NCI-H345 (cell line): ENCODE measurements around the gene RSPO4.
"Not testable (repeated sequence)": the region's sequence is repeated elsewhere in the genome, so short reads cannot be mapped to it uniquely, and the experiment has no call there.

ENCODE experiments used
- DNase-seq: peaks from one replicate; lab custom pipeline; 2025; lab: John Stamatoyannopoulos, UW

The RSPO4 gene

DNA sequence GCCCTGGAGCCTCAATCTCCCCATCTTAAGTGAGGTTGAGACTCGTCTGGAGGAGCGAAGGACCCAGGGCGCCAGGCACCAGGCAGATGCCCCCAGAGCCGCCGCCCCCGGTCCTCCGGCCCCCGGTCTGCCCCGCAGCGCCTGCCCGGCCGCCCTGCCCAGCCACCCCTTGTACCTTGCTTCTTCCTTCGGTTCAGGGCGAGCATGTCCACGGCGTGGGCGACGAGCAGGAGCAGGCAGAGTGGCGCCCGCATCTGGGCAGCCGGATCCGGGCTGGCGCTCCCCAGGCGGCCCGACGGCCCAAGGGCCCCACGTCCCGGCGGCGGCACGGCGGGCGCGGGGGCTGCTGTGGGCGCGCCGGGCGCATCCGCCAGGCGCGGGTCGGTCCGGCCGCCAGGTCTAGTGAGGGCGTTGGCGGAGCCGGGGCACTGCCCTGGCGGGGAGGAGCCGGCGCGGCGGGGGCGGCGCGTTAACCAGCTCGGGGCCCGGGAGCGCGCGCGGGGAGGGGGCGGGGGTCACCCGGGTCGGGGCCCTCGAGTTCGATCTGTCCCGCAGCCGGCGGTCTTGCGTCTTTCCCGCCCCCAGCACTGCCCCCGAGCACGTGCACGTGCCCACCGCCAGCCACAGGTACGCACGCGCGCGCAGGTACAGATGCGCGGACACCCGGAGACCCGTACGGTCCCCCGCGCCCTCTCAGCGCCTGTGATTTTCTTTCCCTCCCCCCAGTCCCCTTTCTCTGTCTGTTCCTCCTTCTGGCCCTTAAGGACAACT lies at the start of gene RSPO4:
TSS of gene RSPO4 (minus strand) at position 401 of the 771 bp plus-strand sequence. CDS start at position 254, 147 bp downstream.
- peak; percentile 8 for DNase-seq

DNA sequence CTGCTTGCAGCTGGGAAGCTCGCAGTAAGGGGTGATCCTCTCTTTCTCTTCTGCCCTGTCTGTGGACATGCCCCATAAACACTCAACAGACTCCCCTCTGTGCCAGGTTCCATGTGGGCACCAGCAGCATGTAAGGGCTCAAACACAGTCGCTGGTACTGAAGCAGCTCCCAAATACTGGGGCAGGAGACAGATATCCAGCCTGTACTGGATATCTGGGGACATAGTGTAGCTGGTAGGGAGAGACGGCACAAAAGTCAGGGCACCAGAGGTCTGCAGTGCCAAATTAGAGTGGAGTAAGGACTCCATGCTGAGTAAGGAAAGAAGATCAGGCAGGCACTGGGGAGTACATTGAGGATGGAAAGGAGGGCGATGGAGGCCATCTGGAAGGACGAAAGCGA lies 48.3 kb upstream of the RSPO4 start:
- DNase-seq = peak; percentile 87

DNA sequence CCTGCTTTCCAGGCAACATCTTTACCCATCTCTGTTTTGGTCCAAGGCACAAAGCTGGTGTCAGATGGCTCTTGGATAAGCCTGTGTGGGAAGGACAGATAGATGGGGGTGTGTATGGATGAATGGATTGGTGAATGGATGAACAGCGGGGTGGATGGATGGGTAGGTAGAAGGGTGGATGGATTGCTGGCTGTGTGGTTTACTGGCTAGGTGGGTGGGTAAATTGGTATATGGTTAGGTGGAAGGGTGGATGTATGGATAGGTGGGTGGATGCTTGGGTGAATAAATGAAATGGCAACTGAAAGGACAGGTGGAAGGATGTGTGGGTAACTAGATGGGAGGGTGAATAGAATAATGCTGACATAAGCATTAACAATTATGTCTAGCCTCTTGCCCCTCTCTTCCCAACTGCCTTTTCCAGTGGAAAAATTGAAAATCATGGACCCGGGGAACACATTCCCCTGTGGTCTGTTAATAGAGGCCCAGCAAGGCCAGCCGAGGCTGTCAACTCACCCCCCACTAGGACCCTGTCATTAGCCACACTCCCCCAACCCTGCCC lies 43.8 kb upstream of the RSPO4 start:
- no peak for DNase-seq

- no peak for DNase-seq
These were observed 39.8 kb upstream of the RSPO4 start for GRCh38 chr20:1041845-1042390.

DNA sequence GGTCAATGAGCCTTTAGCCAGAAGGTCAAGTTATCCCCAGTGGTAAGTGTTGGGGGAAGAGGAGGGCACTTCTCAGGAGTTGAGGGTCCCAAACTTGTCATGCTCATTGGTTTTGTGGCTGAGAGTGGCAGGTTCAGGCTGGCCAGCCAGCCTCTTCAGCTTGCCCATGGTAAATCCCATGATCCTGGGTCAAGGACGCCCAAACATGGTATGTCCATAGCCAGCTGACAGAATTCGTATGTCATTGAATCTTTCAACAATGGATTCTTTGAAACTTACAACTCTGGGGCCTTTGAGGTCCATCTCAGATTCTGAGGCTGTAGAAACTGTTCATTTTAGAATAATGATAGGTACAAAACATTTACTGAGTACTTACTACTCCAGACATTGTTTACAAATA lies 36.1 kb upstream of the RSPO4 start:
- no peak for DNase-seq

DNA sequence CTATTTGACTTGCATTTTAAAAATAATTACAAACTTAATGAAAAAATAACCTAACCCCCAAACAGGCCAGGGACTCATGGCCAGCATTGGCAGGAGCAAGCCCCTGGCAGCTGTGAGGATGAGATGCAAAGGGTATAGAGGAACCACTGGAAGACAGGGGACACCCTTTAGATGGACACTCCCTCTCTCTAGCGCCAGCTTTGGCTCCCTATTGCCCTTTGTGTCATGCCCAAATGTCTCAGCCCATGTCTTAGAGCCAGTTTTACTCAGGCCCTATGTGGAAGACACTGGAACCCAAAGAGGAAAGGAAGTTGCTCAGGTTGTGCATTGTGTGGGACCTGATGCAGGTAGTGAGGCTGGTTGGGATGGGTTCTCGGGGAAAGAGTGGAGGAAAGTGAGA lies 34.9 kb upstream of the RSPO4 start:
- no peak for DNase-seq

GRCh38 chr20:1035466-1035865 lies 33.4 kb upstream of the RSPO4 start:
- no peak for DNase-seq

GRCh38 chr20:1034415-1034789 lies 32.3 kb upstream of the RSPO4 start:
- no peak for DNase-seq

DNA sequence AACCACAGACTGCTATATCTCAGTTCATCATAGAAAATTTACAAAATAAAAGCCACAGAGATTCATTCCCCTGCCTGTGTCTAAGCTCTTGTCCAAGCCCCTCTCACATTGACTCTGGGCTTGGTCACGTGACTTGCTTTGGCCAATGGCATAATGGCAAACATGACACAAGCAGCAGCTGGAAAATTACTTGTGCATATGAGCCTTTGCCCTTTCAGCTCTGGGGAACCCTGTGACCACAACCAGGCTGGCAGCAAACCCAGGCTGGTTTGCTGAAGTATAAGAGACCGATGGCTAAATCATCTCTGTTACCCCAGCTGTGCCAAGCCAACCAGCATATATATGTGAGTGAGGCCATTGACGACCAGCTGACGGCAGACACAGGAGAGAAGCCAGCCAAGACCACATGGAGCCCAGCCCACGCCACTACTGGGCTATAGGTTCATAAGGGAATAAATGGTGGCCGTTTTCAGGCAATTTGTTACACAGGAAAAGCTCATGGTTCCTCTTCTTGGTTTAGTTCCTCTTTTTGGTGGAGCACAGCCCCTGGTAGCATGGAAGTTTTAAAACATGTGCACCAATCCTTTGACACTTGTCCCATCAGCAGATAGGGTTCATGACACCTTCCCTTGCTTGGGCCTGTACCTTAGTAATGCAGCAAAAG lies 31.8 kb upstream of the RSPO4 start:
- no peak for DNase-seq

DNA sequence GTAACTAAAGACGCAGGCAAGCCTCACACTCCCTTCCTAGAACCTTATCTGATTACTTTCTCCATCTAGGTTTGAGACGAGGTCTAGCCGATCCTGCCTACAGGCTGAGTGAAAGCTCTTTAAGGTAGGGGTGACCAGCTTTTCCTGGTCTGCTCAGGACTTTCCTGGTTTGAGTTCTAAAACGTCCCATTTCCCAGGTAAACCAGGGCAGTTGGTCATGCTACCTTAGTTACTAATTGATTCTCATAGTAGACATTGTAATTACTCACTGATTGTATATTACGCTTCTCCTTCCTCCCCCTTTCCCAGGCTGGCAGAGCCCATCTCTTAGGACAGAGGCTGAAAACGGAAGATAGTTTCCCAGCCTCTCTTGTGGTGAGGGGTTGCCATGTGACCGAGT lies 27.9 kb upstream of the RSPO4 start:
- no peak for DNase-seq

DNA sequence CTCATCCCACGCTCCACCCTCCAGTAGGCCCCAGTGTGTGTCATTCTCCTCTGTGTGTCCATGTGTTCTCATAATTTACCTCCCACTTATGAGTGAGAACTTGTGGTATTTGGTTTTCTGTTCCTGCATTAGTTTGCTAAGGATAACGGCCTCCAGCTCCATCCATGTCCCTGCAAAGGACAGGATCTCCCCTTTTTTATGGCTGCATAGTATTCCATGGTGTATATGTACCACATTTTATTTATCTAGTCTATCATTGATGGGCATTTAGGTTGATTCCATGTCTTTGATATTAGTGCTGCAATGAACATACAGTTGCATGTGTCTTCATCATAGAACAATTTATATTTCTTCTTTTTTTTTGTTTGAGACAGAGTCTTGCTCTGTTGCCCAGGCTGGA lies 24.1 kb upstream of the RSPO4 start:
- DNase-seq = not testable (repeated sequence)

DNA sequence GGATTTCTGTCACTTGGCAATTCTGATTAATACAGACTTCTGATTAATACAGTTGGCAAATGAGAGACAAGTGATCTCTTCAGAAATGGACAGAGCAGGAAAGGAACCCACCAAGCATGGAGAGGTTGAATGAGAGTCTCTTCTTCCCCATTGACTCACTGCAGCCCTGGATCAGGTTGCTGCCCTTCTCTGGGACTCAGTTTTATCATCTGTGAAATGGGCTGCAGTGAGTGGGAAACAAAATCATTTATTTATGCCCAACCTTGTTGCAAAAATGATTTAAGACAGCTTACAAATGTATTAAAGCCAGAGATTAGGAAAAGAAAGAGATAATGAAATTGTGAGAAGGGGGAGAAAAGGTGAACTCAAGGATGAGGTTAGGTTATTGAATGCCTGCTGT lies 20.8 kb upstream of the RSPO4 start:
- no peak for DNase-seq

DNA sequence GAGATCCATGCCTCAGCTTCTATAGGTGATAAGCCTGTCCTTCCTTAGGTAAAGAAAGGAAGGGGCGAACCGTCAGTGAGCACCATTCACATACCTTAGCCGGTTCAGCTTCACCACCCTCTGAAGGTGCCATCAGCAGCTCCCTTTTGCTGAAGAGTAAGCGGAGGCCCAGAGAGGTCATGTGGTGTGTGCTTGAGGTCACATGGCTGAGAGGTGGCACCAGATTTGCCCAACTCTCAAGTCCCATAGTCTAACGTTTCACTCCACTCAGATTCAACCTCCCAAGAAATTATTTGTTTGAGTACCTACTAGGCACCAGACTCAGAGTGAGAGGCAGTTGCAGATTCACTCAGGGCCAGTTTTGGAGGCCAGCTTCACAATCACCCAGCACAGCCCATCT lies 18.5 kb upstream of the RSPO4 start:
- no peak for DNase-seq

DNA sequence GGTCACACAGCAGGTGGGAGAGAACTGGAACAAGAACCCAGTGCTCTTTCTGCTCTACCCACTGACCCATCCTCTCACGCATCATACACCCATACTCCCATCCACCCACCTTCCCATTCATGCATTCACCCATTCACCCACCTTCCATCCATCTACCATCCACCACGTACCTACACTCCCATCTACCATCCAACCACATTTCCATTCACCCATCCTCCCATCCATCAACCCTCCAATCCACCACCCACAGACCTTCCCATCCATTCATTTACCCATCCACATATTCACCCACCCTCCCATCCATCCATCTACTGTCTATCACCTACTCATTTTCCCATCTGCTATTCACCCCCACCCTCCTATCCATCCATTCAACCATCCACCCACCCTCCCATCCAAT lies 17.2 kb upstream of the RSPO4 start:
- DNase-seq = no peak

- DNase-seq = no peak
These were observed 15.6 kb upstream of the RSPO4 start for GRCh38 chr20:1017677-1018076.

DNA sequence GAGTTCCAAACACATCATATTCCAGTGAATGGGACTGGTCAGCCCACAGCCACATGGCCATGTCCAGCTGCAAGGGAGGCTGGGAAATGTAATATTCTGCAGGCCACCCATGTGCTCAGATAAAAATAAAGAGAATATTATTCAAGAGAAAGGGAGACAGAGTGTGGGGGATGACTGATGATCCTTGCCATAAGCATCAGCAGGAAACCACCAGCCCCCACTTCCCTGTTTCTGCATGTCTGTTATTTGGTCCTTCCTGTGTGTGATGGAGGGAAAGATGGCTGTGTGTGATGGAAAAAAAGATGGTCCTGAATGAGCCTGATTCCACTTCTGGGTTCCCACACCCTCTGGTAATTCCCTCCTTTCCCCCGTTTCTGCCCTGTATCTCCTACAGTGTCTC lies 13.1 kb upstream of the RSPO4 start:
- DNase-seq = no peak

DNA sequence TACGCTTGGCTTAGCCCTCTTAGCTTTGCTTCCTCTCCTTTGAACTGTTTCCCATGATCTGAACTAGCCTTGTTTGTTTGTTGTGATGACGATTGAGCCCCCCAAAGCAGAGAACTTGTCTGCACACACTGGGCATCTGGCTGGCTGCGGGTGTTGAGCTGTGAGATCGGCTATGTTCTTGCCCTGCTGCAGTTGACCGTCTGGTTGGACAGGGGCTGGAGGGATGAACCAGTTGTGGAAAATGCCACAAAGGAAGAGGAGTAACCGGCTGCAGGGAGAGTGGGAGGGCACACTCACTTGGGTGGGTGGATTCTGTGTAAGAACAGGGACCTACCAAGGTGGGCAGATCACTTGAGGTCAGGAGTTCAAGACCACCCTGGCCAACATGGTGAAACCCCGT lies 12.4 kb upstream of the RSPO4 start:
- DNase-seq = no peak

DNA sequence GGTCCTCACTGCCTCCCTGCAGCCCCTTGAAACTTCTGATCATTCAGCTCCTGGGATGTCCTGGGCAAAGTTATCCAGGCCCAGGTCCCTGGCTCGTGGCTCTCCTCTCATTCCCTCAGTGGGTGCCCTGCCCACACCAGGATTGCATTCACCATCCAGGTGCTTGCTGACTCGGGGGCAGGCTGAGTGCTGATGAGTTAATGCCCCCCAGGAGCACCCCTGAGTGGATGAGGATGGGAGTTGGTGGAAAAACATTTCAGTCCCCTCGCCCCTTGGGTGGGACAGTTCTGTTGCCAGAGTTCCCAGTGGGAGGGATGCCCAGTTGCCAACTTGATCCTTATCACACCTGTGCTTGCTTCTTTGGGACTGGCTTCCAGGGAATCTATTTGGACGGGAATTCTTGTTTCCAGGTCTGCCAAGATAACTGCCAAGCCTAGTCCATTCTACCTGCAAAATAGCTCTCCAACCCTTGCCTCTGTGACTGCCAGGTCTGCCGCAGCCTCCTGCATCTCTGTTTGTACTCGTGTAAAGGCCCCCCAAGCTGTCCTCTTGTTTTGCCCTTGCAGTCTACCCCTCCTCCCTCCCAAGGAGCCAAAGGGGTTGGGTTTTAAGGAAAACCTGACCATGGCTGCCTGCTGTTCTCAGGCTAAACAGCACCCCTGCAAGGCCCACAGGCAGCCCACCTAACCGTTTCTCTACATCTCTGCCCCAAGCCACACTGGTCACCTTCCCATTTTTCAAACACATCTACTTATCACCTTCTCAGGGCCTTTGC lies 11.6 kb upstream of the RSPO4 start:
- DNase-seq = no peak

- no peak for DNase-seq
These were observed 10.5 kb upstream of the RSPO4 start for GRCh38 chr20:1012359-1013168.

GRCh38 chr20:1010659-1011058 lies 8.5 kb upstream of the RSPO4 start:
- no peak for DNase-seq

GRCh38 chr20:1005452-1006027 lies 3.4 kb upstream of the RSPO4 start:
- peak; percentile 23 for DNase-seq
